BLaER1 (cell line): Measurements from ENCODE around the gene HLA-DMA.

Experiments used
- H3K27ac ChIP-seq: shearing (Covaris generic); formaldehyde crosslinking; 2 replicates; pipeline ENCODE4 v1.8.1; 2022
- H3K27me3 ChIP-seq: shearing (Covaris generic); formaldehyde crosslinking; 2 replicates; pipeline ENCODE4 v1.8.1; 2022
- H3K36me3 ChIP-seq: shearing (Covaris generic); formaldehyde crosslinking; 2 replicates; pipeline ENCODE4 v1.8.1; 2022
- H3K4me1 ChIP-seq: shearing (Covaris generic); formaldehyde crosslinking; 2 replicates; pipeline ENCODE4 v1.8.1; 2022
- H3K4me2 ChIP-seq: shearing (Covaris generic); formaldehyde crosslinking; 2 replicates; pipeline ENCODE4 v1.8.1; 2022
- H3K4me3 ChIP-seq: shearing (Covaris generic); formaldehyde crosslinking; 2 replicates; pipeline ENCODE4 v1.8.1; 2022
- H3K9ac ChIP-seq: shearing (Covaris generic); formaldehyde crosslinking; 2 replicates; pipeline ENCODE4 v1.8.1; 2022
- H3K9me3 ChIP-seq: shearing (Covaris generic); formaldehyde crosslinking; 2 replicates; pipeline ENCODE4 v1.8.1; 2022
- H4K20me1 ChIP-seq: shearing (Covaris generic); formaldehyde crosslinking; 2 replicates; pipeline ENCODE4 v1.8.1; 2022
- Cebpa-rat ChIP-seq: shearing (Covaris generic); IDR thresholded peaks from 2 replicates; pipeline ENCODE4 v1.8.1; 2022

The HLA-DMA gene

DNA sequence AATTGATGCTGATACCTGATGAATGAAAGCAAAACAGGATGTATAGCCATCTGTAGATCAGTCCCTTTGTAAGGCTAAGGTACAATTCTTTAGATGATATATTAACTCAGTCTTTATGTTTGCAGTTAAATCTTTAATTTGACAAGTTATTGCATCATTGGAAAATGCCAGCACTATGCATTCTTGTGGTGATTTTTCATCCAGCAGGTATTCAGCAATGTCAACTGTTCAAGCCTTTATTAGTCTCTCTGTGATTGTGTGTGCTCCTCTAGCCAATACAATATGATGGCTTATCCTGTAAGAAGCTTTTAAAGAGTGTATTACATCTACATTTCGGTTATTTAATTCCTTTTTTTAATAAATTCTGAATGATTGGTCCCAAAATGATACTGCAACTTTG lies 46.4 kb downstream of the HLA-DMA start:
- Histone ChIP-seq H3K4me2 (no peak overlapping the region), H3K4me3 (no peak overlapping the region), H3K36me3 (peaks cover 8% of the 10 kb centered on the region), H3K27me3 (no peaks in the 10 kb centered on the region), H4K20me1 (no peaks in the 10 kb centered on the region), H3K27ac (no peak overlapping the region), H3K9ac (no peak overlapping the region), H3K4me1 (no peaks in the 10 kb centered on the region), H3K9me3 (no peaks in the 10 kb centered on the region)
- TF ChIP-seq Cebpa-rat, result no peak

DNA sequence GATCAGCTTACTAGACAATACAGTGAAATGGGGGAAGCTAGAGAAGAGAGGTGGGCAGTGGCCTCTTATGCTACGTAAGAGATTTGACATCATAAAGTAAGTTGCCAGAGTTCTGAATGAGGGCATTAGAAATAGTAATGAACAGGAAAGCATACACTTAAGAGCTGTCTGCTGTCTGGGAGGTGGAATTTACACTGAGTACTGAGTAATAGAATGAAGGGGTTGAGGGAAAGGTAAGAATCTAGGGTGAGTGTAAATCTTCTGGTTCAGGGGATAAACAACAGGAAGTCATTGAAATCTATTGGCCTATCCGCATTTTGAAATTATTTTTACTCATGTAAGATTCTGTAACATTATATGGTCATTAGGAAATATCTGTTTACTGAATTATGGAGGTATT lies 47.8 kb downstream of the HLA-DMA start:
- Histone ChIP-seq H3K27me3 (no peaks in the 10 kb centered on the region), H3K27ac (no peak overlapping the region), H3K36me3 (peaks cover 20% of the 10 kb centered on the region), H3K4me3 (no peak overlapping the region), H3K4me2 (no peak overlapping the region), H3K9me3 (no peaks in the 10 kb centered on the region), H3K9ac (no peak overlapping the region), H4K20me1 (no peaks in the 10 kb centered on the region), H3K4me1 (no peaks in the 10 kb centered on the region)
- no peak for TF ChIP-seq Cebpa-rat

DNA sequence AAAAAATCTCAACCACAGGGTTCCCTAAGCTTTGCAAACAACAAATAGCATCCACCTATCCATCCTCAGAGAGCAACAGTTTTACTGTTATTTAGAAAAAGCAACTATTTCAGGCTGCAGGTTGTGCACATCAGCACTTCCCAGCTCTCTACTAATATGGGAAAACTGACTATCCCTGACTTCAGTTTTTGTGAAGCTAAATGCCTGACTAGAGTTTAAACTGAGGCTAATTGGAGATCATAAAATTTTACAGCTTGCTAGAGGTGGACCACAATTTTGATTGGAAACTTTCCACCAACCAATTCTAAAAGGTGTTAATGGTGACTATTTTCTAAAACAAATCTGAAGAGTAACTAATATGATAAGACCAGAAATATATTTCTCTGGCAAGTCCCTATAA lies 48.9 kb downstream of the HLA-DMA start:
- Histone ChIP-seq H3K4me1 (no peaks in the 10 kb centered on the region), H3K27me3 (no peaks in the 10 kb centered on the region), H4K20me1 (no peaks in the 10 kb centered on the region), H3K27ac (no peak overlapping the region), H3K9ac (no peak overlapping the region), H3K36me3 (peaks cover 20% of the 10 kb centered on the region), H3K4me3 (no peak overlapping the region), H3K9me3 (no peaks in the 10 kb centered on the region), H3K4me2 (no peak overlapping the region)
- no peak for TF ChIP-seq Cebpa-rat
